Adrenal gland (tissue), 12 donors: Measurements from ENCODE around the gene LAMTOR2. TPM values are rescaled to one million over a fixed set of nuclear protein-coding genes. Genes with fewer than 3 reads are reported as not detected.

Experiments
- DNase-seq, 7 donors: peaks; one replicate each; pipeline ENCODE4 v3.0.0-alpha.2; 2019 to 2020
- H3K27ac ChIP-seq, 5 donors: fragments of 200-600 bp; sonication (generic) in 4 of 5; 1 replicate in 3 of 5; 2 replicates in 2 of 5; pipeline versions ENCODE4 v1.5.1 to v1.8.0; 2016 to 2020; ENCODE audit warnings: mild to moderate bottlenecking in 1 of 5
- H3K27me3 ChIP-seq: fragments of 200-600 bp; 2 replicates; pipeline ENCODE4 v1.8.0; 2021
- H3K36me3 ChIP-seq, 2 donors: fragments of 200-600 bp; replicated peaks in 1 of 2; 1 replicate in 1 of 2; 2 replicates in 1 of 2; pipeline versions ENCODE4 v1.5.1 to v1.8.0; 2018 to 2022
- H3K4me1 ChIP-seq, 2 donors: fragments of 200-600 bp; replicated peaks in 1 of 2; 1 replicate in 1 of 2; 2 replicates in 1 of 2; pipeline versions ENCODE4 v1.5.1 to v1.8.0; 2018 to 2021
- H3K4me3 ChIP-seq, 4 donors: fragments of 200-600 bp; sonication (generic) in 3 of 4; one replicate each; pipeline ENCODE4 v1.5.1; 2016 to 2018
- H3K9me3 ChIP-seq, 3 donors: fragments of 200-600 bp; sonication (generic) in 1 of 3; replicated peaks in 1 of 3; 1 replicate in 2 of 3; 2 replicates in 1 of 3; pipeline versions ENCODE4 v1.5.1 to v1.8.0; 2016 to 2021
- POLR2A ChIP-seq, 2 donors: fragments of 450-650 bp; IDR thresholded peaks; one replicate each; pipeline ENCODE4 v1.6.1; 2017; ENCODE audit warnings: antibody characterized with exemption in 2 of 2, mild to moderate bottlenecking in 2 of 2, moderate library complexity in 1 of 2
- WGBS, 4 donors: extraction: QIAGEN DNeasy Blood & Tissue Kit in 2 of 4; methylation state at CpG; one replicate each; pipeline versions ENCODE4 v1.1.5 to v1.1.7; 2013 to 2017; 5-methylcytosine and 5-hydroxymethylcytosine counted together
- intact Hi-C, 2 donors: fragments of 100-400 bp; cut with DNase I; formaldehyde crosslinking; loops; one replicate each; pipeline versions ENCODE4 v1.14.1 to v1.15.0; 2022 to 2023
- polyA plus RNA-seq, 3 donors: library from polyadenylated mRNA; stranded (reverse); fragments of 200-250 nt in 2 of 3; fragments of 350-450 nt in 1 of 3; fragmentation: Illumina TruSeq in 1 of 3; extraction: RNeasy Lipid Tissue Mini Kit (QIAGEN cat#74804) in 1 of 3; gene quantifications; one replicate each; pipeline ENCODE4 v1.2.3, GENCODE V29; 2013 to 2014
- total RNA-seq, 9 donors: library from RNA; depleted of rRNA in 4 of 9; stranded (reverse); fragments of >200 nt in 4 of 9; fragments of 120-200 nt in 1 of 9; fragmentation: NEBNext Ultra II Directional in 1 of 9; extraction: Animal tissue kit (Norgen Biotek cat#: 25700) in 1 of 9; gene quantifications; one replicate each; pipeline versions ENCODE4 v1.1.0 to v1.2.4, GENCODE V29; 2013 to 2023
- TF ChIP-seq, protein P1 (sequence below), 6 experiments: fragments of 450-650 bp in 4 of 6; fragments of 200-600 bp in 2 of 6; sonication (generic) in 1 of 6; IDR thresholded peaks; 1 replicate in 5 of 6; 2 replicates in 1 of 6; pipeline versions ENCODE4 v1.5.1 to v1.8.0; 2016 to 2021; ENCODE audit warnings: antibody characterized with exemption in 6 of 6, mild to moderate bottlenecking in 2 of 6, moderate library complexity in 1 of 6
- donor health status: healthy with polysubstance abuse.
- donor health status: Bipolar disorder and iron deficiency.
- donor health status: DM: yes; HTN: yes; CAD: no.
- donor health status: DM: no; HTN: no; CAD: no.
- donor health status: DM: no; HTN: no; CAD: no.
- donor health status: DM: yes; HTN: yes; CAD: no.

LAMTOR2 gene
- total and polyA plus RNA-seq, 12 donors: 53.6 to 216 (median 86.3) TPM

DNA sequence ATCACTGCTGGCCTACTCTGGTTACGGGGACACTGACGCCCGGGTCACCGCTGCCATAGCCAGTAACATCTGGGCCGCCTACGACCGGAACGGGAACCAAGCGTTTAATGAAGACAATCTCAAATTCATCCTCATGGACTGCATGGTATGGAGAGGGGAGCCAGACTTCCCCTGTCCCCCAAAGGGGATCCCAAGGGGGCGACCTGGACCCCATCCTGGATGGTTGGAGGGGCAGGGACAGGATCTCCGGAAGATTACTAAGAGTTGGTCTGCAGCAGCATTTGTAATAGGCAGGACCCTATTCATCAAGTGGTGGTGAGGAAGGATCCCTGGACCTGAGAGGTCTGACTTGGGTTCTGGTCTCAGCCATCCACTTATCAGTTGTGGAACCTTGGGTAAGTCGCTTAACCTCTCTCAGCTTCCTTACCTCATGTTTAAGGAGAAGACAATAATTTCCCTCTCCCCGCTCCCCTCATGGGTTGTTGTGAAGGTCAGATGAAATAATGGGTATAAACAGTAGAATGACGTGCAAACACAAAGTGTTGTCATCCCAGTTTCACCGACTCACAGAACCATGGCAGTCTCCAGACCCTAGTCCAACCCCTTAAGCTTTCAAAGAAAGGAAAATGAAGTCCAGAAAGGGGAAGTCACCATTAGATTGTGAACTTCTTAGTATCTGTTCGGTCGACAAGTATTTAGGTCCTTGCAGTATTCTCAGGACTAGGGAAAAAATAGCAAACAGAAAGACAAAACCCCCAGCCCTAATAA is 883 bp downstream of the LAMTOR2 start:
- no peak for DNase-seq
- H3K36me3 ChIP-seq: no peaks in the 10 kb centered on the region
- no peaks in the 10 kb centered on the region for H3K27me3 ChIP-seq
- 20 to 63% (median 37%) methylated on average over 6 to 17 of the region's 17 CpGs for WGBS, 4 donors
- intact Hi-C loops: loop anchor here in 1 of 2 donors (5.0 kb wide), 1 partner anchor 43 kb away; no protein-coding TSS in a partner anchor
- H3K4me1 ChIP-seq: peaks cover 0 to 22% of the 10 kb centered on the region in 2 donors
- no peaks in the 10 kb centered on the region for H3K9me3 ChIP-seq
- no peak for TF ChIP-seq POLR2A (IDR thresholded peaks at IDR 0.05)
- TF ChIP-seq, protein P1, sequence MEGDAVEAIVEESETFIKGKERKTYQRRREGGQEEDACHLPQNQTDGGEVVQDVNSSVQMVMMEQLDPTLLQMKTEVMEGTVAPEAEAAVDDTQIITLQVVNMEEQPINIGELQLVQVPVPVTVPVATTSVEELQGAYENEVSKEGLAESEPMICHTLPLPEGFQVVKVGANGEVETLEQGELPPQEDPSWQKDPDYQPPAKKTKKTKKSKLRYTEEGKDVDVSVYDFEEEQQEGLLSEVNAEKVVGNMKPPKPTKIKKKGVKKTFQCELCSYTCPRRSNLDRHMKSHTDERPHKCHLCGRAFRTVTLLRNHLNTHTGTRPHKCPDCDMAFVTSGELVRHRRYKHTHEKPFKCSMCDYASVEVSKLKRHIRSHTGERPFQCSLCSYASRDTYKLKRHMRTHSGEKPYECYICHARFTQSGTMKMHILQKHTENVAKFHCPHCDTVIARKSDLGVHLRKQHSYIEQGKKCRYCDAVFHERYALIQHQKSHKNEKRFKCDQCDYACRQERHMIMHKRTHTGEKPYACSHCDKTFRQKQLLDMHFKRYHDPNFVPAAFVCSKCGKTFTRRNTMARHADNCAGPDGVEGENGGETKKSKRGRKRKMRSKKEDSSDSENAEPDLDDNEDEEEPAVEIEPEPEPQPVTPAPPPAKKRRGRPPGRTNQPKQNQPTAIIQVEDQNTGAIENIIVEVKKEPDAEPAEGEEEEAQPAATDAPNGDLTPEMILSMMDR (IDR thresholded peaks at IDR 0.05): no peak
- H3K27ac ChIP-seq: peak overlapping the region in 4 of 5 donors; percentile 33 to 94 (median 89)
- peak overlapping the region; percentile 46 to 97 (median 84) for H3K4me3 ChIP-seq

GRCh38 chr1:156056326-156056849 is 1.8 kb downstream of the LAMTOR2 start:
- Histone ChIP-seq H3K4me3 (no peak overlapping the region), H3K27me3 (no peaks in the 10 kb centered on the region), H3K27ac (no peak overlapping the region), H3K36me3 (no peaks in the 10 kb centered on the region), H3K9me3 (no peaks in the 10 kb centered on the region), H3K4me1 (peaks cover 0 to 22% of the 10 kb centered on the region in 2 donors)
- WGBS, 4 donors: 91 to 97% (median 96%) methylated on average over 1 of the region's 1 CpG
- no peak for DNase-seq
- TF ChIP-seq, protein P1 (IDR thresholded peaks at IDR 0.05): no peak
- TF ChIP-seq POLR2A (IDR thresholded peaks at IDR 0.05): no peak
- intact Hi-C loops: loop anchor here in 1 of 2 donors (5.0 kb wide), 1 partner anchor 44 kb away; no protein-coding TSS in a partner anchor

DNA sequence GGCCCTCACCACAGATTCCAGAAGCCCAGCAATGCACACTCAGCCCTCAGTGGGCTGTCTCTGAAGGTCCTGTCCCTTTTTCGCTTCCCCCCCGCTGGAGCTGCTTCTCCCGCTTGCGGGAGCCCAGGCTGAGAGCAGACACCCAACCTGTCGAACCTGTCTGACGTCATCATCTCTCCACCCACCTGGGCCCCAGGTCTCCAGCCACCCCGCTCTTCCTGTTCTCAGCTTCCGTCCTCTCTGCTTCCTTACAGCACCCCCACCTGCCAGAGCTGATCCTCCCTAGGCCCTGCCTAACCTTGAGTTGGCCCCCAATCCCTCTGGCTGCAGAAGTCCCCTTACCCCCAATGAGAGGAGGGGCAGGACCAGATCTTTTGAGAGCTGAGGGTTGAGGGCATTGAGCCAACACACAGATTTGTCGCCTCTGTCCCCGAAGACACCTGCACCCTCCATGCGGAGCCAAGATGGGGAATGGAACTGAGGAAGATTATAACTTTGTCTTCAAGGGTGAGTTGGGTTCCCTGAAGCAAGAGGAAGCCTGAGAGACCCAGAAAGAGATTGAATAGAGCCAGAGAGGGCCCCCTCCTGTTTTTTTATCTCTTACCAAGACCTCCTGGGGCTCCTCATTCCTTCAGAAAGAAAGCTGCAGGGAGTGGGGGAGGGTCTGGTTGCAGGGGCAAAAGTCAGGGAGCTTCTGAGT is 6.5 kb downstream of the LAMTOR2 start, which contains the start of gene RAB25:
Gene RAB25 (plus strand): TSS at position 224 of the 700 bp plus-strand sequence. CDS start 241 bp downstream, at position 465.
- no peak within 1 kb of the TSS for H3K27ac ChIP-seq
- WGBS, 4 donors: 63 to 71% (median 66%) methylated on average over 11 of the region's 11 CpGs
- peaks cover 0 to 4% of the 10 kb centered on the region in 2 donors for H3K4me1 ChIP-seq
- H3K27me3 ChIP-seq: no peaks in the 10 kb centered on the region
- DNase-seq: no peak
- TF ChIP-seq POLR2A (IDR thresholded peaks at IDR 0.05): peak in 1 of 2 donors; percentile 2
- TF ChIP-seq, protein P1 (IDR thresholded peaks at IDR 0.05): no peak
- H3K4me3 ChIP-seq: no peak within 1 kb of the TSS
- H3K36me3 ChIP-seq: no peaks in the 10 kb centered on the region
- H3K9me3 ChIP-seq: no peaks in the 10 kb centered on the region
- intact Hi-C loops: loop anchor here in 1 of 2 donors (10.0 kb wide), 2 partner anchors 56 to 116 kb away; partner anchors contain the start of gene RXFP4

DNA sequence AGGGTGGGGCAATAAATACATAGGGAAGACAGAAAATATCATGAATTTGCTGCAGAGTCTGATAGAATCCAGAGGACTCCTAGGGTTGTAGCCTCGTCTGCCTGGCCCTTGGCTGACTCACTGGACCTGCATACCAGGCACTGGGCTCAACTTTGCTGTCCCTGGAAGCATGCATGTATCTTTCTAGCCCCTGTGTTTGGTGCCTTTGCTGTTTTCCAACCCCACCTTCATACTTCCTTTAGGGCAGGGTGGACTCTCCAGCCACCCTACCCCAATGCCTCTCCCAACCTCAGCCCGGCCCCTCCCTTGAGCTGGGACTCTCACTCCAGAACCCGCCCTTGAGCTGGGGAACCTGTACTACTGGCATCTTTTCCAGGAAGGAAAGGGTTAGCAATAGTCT is 7.6 kb downstream of the LAMTOR2 start:
- WGBS, 4 donors: 69 to 97% (median 83%) methylated on average over 3 of the region's 3 CpGs
- TF ChIP-seq POLR2A (IDR thresholded peaks at IDR 0.05): no peak
- TF ChIP-seq, protein P1 (IDR thresholded peaks at IDR 0.05): no peak

More for the DNA sequence above, 7.6 kb downstream of the LAMTOR2 start:
- H3K36me3 ChIP-seq: no peaks in the 10 kb centered on the region
- no peak overlapping the region for H3K4me3 ChIP-seq
- H3K9me3 ChIP-seq: no peaks in the 10 kb centered on the region
- intact Hi-C loops: loop anchor here in 1 of 2 donors (10.0 kb wide), 2 partner anchors 57 to 117 kb away; partner anchors contain the start of gene RXFP4
- H3K27me3 ChIP-seq: no peaks in the 10 kb centered on the region
- H3K27ac ChIP-seq: no peak overlapping the region
- H3K4me1 ChIP-seq: no peaks in the 10 kb centered on the region
- DNase-seq: no peak
